K562 (cell line): ENCODE data around the gene TAS2R31.

Experiments
- ATF3 ChIP-seq, 2 experiments: fragments of 450-650 bp in 1 of 2; sonication (generic) in 1 of 2; formaldehyde crosslinking in 1 of 2; IDR thresholded peaks in 1 of 2; conservative IDR thresholded peaks in 1 of 2; 2 replicates each; pipeline versions ENCODE4 v1.6.1 to v1.8.1; 2016 to 2023; ENCODE audit warnings: mild to moderate bottlenecking in 2 of 2, moderate library complexity in 2 of 2, inconsistent platforms in 1 of 2, missing genetic modification reagents in 1 of 2
- CC2D1A ChIP-seq: fragments of 450-650 bp; IDR thresholded peaks from 2 replicates; pipeline ENCODE4 v1.6.1; 2017; ENCODE audit warnings: mild to moderate bottlenecking
- CTCF ChIP-seq, 3 experiments: IDR thresholded peaks in 2 of 3; conservative IDR thresholded peaks in 1 of 3; 2 replicates each; pipeline ENCODE4 v1.5.1; 2011 to 2012; ENCODE audit warnings: low read length in 3 of 3, mild to moderate bottlenecking in 3 of 3, control low read depth in 2 of 3, improper control_type of control experiment in 1 of 3, inconsistent platforms in 1 of 3, low read depth in 1 of 3, mixed read lengths in 1 of 3, moderate library complexity in 1 of 3; ENCODE audit not compliant: insufficient read depth in 2 of 3
- E2F1 ChIP-seq: sonication (generic); formaldehyde crosslinking; IDR thresholded peaks from 2 replicates; pipeline ENCODE4 v1.8.1; 2023; ENCODE audit warnings: mild to moderate bottlenecking, missing genetic modification reagents, moderate library complexity
- EP300 ChIP-seq: IDR thresholded peaks from 2 replicates; pipeline ENCODE4 v1.6.1; 2012; ENCODE audit warnings: low read length, improper control_type of control experiment
- EZH2 ChIP-seq: IDR thresholded peaks from 2 replicates; pipeline ENCODE4 v1.6.1; 2012; ENCODE audit warnings: low read depth, mild to moderate bottlenecking, inconsistent platforms, low read length, borderline replicate concordance
- HSF4 ChIP-seq: fragments of 250-450 bp; sonication (Bioruptor Pico); IDR thresholded peaks from 2 replicates; pipeline ENCODE4 v2.1.2; 2022; ENCODE audit warnings: mild to moderate bottlenecking, moderate library complexity, borderline replicate concordance
- NFIC ChIP-seq: fragments of 450-650 bp; IDR thresholded peaks from 2 replicates; pipeline ENCODE4 v1.6.1; 2017; ENCODE audit warnings: mild to moderate bottlenecking, inconsistent platforms
- PATZ1 ChIP-seq: fragments of 250-450 bp; sonication (Bioruptor Pico); IDR thresholded peaks from 2 replicates; pipeline ENCODE4 v1.5.0; 2020; ENCODE audit warnings: mild to moderate bottlenecking, borderline replicate concordance
- ZBTB40 ChIP-seq, 2 experiments: fragments of 450-650 bp in 1 of 2; sonication (generic) in 1 of 2; formaldehyde crosslinking in 1 of 2; IDR thresholded peaks; 2 replicates each; pipeline versions ENCODE4 v1.7.1 to v1.9.0; 2016 to 2022; ENCODE audit warnings: inconsistent platforms in 1 of 2, mild to moderate bottlenecking in 1 of 2, missing genetic modification reagents in 1 of 2
- ZFP1 ChIP-seq: fragments of 450-650 bp; formaldehyde crosslinking; IDR thresholded peaks from 2 replicates; pipeline ENCODE4 v1.4.0; 2020; ENCODE audit warnings: mild to moderate bottlenecking, mixed read lengths

- no peak for TF ChIP-seq NFIC
- TF ChIP-seq ATF3 (IDR thresholded peaks at IDR 0.05) = no peak
- TF ChIP-seq ATF3 (CRISPR knock-in tag; conservative IDR thresholded peaks at IDR 0.05) = no peak
- no peak for TF ChIP-seq PATZ1
- no peak for TF ChIP-seq CTCF (IDR thresholded peaks at IDR 0.05 in 2 of 3, conservative IDR thresholded peaks at IDR 0.05 in 1 of 3; ENCODE audit: insufficient read depth in 2 of 3, low read depth in 1 of 3, low read length in 3 of 3)
- TF ChIP-seq CC2D1A = no peak
- TF ChIP-seq EP300 = no peak
- TF ChIP-seq E2F1 (CRISPR knock-in tag) = no peak
- no peak for TF ChIP-seq HSF4
- TF ChIP-seq ZBTB40 (IDR thresholded peaks at IDR 0.05) = no peak
- TF ChIP-seq ZBTB40 (CRISPR knock-in tag; IDR thresholded peaks at IDR 0.05) = no peak
- TF ChIP-seq ZFP1 (CRISPR knock-in tag) = no peak
- TF ChIP-seq EZH2 = no peak
Observed at GRCh38 chr12:11022520-11022919, 8.7 kb downstream of the TAS2R31 start, which contains the start of gene TAS2R19.
